GM18499 (cell line): ENCODE data around the gene ATG2B.

Experiments used
- ATAC-seq: cut with Tn5 transposase; IDR thresholded peaks from one replicate; pipeline ENCODE4 v1.9.1; 2021; ENCODE audit warnings: moderate number of reproducible peaks; ENCODE audit not compliant: insufficient read depth, unreplicated experiment

Gene ATG2B

DNA sequence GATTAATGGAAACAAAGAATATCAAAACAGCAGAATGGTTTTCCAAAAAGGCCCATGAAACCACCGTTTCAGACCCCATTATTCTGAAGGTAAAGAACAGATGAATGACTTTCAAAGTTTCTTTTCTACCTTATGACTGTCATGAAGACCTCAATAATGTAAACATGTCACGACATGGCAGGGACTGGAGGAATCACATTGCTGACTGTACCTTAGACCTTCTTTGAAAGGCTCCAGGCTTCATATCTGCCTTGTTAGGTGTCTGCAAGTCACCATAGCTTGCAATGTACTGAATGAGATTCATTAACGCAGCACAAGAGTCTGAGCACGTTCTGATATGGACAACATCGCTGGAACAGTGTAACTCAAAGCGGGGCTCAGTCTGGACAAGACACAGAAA is 52.2 kb downstream of the ATG2B start:
- no peak for ATAC-seq

DNA sequence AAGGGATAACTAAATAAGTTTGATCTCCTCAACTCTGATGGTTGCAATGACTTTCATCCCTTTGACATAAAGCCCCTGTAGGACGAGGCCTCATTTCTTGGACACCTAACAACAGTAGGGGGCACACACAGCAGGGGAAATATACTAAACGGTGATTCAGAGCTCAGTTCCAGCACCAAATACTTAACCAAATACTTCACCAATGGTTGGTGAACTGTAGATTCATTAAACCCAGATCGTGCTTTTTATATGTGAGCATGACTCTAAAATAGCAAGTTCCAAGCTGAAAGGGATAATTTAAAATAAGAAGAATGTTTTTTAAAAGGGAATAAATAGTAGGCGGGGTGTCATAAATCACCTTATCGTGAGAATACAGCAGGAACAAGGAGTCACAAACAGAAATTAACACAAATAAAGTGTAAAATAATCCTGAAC is 53.2 kb downstream of the ATG2B start:
- no peak for ATAC-seq

DNA sequence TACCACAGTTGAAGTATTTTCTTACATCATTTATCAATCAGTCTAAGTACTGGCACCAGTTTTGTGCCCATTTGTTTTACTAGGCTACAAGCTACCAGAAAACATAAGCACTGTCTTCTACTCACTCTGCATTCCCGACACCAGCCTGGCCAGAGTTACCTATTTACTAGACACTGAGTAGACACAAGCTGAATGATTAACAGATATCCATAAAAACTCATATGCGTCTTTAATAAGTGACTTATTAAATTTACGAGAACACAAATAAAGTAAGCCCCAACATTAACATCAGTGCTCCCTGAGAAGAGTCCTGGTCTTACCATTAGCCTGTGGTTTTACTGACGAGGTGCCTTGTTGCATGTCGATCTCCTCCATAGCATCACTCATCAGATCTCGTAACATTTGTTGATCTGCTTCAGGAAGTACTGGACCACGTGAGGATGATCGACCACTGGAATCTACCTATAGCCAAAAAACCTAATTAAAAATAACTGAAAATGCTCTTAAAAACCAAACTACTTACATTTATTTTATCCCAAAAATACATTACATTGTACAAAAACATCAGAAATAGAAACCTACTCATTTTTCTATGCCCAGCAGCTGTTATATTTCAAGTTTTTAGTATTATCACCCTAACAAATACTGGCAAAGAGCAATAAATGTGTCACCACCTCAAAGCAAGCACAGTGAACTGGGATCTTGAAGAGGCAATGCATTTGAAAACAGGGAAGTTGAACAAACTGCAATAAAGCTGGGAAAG is 53.8 kb downstream of the ATG2B start:
- no peak for ATAC-seq

DNA sequence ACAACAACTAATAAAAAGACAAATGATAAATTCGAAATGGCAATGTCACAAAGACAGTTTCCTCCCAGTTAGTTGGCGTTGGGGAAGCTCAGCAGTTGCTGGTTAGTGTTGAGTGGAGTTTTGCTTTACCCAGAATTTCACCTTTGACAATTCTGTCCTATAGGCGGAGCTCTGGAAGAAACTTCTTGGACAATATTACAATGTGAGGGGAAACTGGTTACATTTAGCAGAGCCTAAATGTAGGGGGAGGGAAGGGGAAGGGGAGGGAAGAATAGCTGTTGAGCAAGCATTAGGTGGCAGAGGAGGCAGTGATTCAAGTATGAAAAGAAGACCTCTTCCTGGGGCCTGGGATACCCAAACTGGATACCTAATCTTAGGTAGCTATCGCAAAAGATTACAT is 55.7 kb downstream of the ATG2B start:
- no peak for ATAC-seq

DNA sequence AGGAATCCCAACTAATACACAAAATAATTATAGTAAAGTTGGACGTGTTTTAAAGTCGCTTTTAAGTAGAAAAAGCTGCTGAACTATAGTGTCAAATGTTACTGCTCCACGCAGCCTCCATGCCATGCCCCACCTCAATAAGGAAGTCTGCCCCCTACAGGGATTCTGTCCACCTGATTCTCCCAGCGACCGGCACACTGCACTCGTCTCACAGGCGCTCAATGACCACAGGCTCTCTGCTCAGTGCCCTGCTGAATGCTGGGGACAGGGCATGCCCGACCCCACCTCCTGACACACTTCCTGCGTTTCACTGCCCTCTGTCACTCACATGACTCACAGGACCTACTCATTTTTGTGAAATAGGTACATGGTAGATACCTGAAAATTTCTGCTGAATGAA is 58.2 kb downstream of the ATG2B start:
- ATAC-seq, result no peak

DNA sequence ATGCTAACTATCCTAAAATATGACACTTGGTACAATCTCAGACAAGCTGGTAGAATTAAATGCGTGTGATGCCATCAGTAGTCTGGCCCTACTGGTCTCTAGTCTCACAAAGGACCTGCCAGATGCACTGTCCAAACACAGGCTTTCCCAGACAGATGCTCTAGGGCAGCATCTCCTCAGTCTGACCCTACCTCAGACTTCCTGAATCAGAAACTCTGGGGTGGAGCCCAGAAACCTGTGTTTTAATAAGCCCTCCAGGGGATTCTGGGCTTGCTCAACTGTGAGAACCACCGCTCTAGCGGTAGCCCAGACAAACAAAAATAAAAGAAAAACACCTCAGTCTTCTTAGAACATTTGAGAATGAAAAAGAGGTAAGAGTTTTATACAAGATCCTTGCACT is 59.2 kb downstream of the ATG2B start:
- no peak for ATAC-seq

DNA sequence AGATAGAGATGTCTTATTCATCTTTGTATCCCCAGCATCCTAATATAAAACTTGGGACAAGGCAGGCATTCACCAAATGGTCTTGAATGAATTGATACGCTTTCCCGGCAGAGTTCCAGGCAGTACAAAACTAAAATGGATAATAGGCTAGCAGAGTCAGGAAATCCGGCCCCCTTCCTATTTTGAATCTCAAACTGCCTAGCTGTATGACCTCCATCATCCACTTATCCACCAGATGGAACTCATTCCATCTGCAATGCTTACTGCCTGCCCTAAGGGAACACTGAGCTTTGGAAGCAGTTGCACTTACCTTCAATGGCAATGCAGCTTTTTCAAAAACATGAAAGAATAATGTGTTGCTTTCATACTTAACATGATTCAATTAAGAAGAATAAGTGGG is 63.7 kb downstream of the ATG2B start:
- no peak for ATAC-seq

DNA sequence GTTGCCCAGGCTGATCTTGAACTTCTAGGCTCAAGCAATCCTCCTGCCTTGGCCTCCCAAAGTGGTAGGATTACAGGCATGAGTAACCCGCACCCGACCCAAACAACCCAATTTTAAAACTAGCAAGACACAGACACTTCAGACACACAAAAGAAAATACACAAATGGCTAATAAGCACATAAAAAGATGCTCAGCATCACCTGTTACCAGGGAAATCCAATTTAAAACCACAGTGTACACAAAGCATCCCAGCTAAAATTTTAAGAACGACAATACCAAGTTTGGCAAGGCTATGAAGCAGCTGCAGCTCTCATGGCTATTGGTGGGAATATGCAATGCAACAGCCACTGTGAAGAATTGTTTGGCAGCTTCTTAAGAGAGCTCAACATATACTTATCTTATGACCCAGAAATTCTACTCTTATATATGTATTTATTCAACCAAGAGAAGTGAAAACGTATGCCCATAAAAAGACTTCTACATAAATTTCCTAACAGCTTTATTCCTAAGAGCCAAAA is 65.1 kb downstream of the ATG2B start:
- no peak for ATAC-seq

DNA sequence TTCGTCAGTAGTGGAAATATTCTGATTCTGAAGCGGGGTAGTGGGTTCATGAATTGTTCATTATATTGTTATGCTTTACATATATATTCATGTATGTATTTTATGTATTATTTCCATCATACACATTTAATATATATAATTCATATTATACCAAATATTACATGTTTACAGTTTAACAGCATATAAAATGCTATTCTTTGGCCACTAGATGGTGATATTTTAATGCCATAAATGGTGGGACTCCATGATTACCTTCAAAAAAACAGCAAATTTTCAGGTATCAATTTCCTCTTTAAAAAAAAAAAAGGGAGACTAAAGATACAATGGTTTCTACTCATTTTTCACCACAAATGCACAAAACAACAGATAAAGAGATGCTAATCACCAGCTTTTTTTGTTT is 66.1 kb downstream of the ATG2B start:
- no peak for ATAC-seq

DNA sequence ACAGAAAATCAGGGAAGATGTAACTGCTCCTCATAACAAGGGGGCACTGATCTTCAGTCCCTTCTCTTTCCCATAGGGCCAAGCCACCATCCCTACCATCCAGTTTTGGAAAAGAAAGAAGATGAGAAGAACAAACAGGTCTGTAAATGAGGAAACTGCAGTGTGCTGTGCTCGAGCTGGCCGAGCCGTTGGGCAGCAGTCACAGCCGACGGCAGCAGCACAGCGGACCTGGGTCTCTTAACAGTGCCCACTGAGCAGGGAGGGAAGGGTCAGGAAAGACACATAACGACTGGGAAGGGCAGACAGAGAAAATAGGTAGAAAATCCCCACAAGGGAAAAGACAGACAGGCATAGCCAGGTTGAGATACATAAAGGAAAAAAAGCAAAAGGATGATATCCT is 68.9 kb downstream of the ATG2B start:
- ATAC-seq, result no peak

DNA sequence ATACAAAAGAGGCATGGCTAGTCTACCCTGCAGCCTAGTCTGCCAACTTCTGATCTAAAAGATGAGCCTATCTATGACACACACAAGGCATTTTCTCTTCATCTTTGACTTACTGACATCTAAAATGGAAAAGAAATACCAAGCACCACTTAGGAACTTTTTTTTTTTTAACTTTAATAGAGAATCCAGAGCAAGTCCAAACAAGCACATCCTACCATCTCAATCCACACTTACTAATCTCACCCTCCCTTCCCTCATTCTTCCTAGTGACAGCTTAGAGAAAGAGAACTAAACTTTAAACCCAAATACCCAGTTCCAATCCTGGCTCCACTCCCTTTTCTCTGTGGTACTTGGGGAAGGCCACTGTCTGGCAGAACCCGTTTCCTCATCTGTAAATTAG is 75.3 kb downstream of the ATG2B start:
- no peak for ATAC-seq

DNA sequence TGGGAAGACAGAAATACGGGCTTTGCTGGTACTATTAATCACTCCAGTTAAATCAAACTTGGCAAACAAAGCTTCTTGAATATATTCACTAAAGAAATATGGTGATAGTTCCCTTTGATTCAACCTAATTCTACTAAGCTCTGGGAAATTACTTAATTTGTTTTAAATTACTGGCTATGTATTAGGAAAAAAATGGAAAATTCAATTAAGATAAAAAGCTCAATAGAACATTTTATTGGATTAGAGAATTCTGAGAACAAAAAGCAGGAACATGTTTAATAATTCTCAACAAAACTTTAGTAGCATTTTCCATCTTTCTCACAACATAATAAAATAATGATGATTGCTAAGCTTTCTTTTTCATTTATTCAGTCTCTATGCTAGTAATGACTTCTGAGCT is 76.9 kb downstream of the ATG2B start:
- ATAC-seq, result no peak

DNA sequence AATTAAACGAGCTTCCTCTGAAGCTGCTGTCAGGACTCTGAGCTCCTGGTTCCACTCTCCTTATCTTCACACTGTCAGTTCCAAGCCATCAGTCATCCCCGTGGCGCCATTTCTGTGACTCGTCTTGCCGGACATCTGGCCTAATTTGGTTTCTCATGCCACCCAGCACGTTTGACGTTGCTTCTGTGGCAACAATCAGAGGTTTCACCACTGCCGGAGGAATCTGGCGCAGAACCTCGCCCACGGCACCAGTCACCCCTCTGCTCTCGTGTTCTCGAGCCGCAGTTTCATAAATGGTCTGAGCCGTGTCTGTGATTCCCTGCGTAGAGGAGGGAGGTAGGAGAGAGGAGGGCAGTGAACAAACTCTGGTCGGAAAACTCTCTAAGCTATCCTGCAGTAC is 77.5 kb downstream of the ATG2B start:
- no peak for ATAC-seq

DNA sequence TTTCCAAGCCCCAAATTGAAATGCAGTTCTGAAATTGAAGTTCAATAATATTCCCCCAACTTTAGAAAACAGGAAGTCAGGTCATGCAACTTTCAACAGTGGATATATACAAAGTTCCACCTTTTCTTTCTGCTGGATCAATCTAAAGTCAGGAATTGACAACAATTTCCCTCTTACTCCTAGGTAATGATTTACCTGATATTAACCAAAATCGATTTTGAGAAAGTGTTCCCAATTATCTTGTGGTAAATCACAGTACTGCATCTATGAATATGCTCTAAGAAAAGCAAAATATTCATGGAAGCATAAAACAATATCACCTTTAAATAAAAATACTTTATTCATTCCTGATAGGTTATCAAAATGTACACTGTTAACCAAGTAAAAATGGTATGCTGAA is 78.7 kb downstream of the ATG2B start:
- no peak for ATAC-seq

DNA sequence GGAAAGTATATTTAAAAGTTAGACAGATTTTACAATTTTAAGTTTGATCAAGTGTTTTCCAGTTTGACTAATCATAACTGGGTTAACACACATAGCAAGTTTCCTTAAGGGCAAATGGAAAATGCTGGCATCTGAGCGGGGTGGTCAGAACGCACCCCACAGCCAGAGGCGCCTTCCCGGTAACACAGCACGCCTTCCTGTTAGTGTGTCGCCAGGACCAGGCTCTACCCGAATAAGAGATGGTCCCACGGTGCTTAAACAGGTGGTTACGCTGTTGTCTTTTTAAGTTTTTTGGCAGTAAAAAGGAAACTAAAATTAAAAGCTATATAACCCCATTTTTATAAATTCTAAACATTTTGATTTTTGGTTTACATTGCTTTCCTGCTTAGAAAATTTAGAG is 79.1 kb downstream of the ATG2B start:
- ATAC-seq, result no peak

DNA sequence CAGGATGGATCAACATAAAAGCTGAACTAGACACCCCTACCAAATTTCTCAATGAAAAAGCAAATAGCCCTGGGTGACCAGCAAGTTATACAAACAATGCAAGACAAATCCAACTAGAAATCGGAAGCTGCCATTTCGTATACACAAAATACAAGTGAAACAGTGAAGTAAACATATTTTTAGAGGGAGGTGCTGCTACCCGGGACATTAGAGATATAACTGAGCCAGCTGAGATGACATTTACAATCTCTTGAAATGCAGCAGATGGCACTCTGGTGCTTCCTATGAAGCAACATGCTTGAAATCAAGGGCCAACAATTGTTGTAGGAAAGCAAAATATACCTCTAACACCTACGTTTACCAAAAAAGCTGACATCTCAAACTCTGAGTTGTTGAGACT is 81.7 kb downstream of the ATG2B start:
- no peak for ATAC-seq

DNA sequence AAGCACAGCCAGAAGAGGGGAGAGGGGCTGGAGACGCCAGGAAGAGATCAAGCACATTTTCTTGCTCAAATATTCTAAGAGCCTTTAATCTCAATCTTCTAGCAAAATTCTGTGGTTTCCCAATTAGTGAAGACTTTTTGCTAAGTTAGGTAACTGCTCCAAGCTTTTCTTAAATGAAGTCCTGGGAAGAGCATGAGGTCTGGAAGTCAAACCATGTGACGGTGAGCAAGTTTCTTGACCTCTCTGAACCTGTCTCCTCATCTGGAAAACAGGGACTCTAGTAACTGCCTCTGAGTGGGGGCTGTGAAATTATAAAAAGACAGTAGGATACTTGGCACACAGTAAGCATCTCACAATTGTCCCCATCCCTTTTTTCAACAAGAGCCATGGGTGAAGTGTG is 83.0 kb downstream of the ATG2B start:
- ATAC-seq, result no peak

DNA sequence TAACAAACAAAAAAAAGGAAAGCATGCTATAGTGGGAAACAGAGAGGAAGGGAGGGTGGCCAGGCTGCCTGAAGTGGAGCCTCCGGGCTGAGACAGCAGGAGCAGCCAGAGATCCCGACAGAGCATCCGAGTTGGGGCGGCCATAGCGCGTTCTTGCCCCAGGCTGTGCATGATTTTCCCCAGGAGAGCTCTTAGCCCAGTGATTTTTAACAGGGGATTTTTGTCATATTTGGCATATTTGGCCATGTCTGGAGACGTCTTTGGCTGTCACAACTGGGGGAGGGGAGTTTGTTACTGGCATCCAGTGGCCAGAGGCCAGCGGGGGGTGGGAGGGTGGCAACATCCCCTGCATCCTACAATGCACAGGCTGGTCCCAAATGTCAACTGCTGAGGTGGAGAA is 83.6 kb downstream of the ATG2B start:
- ATAC-seq, result no peak

DNA sequence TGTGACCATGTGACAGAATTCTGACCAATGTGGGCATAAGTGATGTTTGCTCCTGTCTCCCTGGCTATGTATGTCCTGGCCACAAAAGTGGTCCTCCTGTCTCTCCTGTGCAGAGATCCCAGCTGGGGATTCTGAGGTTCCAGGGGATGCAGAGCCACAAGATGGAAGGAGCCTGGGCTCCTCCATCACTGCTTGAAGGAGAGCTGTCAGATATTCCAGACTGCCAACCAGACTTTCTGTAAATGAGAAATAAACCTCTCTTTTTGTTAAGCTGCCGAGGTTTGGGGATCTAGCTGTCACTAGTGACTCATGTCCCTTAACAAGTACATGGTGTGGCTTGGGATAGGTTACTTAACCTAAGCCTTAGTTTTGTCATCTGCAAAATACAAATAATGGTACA is 85.3 kb downstream of the ATG2B start:
- no peak for ATAC-seq

DNA sequence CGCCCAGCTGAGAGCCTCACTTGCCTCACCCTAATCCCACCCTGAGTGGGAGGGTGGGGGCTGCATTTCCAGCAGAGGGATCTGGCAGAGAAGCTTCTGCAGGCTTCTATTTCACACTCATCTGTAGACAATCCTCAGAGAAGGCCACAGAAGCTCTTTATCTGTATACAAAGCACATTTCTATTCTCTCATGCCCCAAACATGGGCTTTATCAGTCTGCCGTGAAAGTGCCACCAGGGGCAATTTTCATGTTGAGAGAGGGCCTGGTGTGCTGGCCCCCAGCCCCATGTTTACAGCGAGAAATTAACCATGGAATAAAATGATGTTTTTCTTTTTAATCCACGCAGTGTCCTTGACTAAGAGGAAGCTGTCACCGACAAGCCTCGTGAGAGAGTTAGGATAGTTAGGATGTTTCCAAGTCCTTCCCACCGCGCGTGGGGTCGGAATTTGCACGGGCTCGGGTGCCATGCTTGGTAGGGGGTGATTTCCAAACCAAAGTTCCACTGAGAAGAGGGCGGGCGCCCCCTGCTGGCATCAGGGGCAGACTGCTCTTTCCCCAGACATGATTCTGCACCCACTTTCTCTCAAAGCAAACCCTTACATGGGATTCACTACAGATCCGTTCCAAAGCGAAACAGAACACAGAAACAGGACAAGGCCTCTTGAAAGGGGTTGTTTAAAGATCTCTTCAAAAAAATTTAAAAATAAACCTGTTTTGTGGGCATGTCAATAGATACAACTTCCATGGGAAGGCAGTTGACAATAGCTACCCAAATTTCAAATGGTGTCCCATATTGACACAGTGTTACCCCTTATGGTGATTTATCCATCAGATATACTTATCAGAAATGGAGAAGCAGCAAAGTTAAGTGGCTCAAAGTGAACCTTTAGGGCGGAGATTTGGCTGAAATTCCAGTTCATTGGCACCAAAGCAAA is 87.7 kb downstream of the ATG2B start:
- ATAC-seq, result no peak

DNA sequence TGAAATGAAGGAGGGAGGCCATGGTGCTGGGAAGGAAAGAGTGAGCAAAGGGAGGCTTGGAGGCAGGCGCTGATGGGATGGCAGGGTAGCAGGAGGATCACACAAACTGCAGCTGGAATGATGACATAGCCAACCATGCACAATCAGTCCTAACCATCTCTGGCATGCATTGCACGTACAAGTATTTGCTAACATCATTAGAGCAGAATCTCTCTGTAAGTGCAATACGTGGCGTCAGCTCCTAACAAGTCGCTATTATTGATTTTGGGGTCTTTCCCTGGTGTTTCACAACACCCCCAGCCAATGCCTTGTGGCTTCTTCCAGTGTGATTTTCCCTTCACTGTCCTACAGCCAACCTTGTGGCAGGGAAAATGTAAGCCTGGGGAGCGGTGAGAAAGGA is 88.6 kb downstream of the ATG2B start:
- no peak for ATAC-seq
